ENCODE measurements around the gene SNTG2.

DNA sequence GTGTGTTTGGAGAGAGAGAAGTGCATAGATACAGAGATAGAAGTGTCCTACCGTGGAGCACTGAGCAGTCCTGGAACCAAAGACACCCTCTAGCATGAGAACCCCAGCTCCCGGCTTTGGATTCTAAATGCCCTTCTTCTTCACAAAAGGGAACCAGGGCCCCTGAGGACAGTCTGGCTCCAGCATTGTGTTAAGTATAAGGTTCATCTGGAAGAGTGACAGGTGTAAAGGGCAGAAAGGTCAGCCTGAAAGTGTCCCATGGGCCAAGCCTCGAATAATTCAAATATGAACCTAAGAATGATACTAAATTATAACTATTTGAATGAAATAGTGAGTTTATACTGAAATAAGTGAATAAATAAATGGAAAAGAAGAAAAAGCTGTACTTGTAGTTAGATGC, 109.7 kb downstream of the SNTG2 start:
- TF ChIP-seq, protein P1, sequence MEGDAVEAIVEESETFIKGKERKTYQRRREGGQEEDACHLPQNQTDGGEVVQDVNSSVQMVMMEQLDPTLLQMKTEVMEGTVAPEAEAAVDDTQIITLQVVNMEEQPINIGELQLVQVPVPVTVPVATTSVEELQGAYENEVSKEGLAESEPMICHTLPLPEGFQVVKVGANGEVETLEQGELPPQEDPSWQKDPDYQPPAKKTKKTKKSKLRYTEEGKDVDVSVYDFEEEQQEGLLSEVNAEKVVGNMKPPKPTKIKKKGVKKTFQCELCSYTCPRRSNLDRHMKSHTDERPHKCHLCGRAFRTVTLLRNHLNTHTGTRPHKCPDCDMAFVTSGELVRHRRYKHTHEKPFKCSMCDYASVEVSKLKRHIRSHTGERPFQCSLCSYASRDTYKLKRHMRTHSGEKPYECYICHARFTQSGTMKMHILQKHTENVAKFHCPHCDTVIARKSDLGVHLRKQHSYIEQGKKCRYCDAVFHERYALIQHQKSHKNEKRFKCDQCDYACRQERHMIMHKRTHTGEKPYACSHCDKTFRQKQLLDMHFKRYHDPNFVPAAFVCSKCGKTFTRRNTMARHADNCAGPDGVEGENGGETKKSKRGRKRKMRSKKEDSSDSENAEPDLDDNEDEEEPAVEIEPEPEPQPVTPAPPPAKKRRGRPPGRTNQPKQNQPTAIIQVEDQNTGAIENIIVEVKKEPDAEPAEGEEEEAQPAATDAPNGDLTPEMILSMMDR (IDR thresholded peaks at IDR 0.05) = no peak
- TF ChIP-seq EP300 (IDR thresholded peaks at IDR 0.05) (no peak), POLR2A (IDR thresholded peaks at IDR 0.05) (no peak)
